GM18526 (cell line): Measurements from ENCODE around the gene CD44.

ENCODE experiments used
- POLR2A ChIP-seq: IDR thresholded peaks from 3 replicates; pipeline ENCODE4 v1.6.1; 2011; ENCODE audit not compliant: insufficient read length; ENCODE audit errors: extremely low read depth

The CD44 gene

DNA sequence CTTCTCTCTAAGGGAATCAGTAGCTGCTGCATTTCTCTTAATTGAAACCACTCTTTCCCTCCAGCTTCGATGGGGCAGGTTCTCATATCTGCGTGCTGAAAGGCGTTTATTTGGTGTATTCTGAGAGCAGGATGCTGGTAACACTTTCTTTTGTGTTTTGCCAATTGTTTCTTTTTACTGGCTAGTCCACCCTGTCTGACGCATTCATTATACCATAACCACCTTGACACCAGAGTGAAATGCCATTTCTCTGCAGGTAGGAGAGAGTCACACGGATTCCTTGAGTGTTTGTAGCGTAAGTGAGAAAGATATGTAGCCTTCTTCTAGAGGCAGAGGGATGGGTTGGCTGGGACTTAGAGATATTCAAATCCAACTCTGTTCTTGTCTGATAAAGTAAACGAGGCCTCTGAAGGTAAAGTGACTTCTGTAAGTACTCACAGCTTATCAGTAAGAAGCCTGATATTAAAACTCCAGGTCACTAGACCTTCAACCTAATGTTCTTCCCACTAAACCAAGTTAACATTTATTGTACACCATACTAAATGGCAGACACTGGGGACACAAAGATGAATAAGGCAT lies 21.4 kb downstream of the CD44 start:
- TF ChIP-seq POLR2A = no peak

DNA sequence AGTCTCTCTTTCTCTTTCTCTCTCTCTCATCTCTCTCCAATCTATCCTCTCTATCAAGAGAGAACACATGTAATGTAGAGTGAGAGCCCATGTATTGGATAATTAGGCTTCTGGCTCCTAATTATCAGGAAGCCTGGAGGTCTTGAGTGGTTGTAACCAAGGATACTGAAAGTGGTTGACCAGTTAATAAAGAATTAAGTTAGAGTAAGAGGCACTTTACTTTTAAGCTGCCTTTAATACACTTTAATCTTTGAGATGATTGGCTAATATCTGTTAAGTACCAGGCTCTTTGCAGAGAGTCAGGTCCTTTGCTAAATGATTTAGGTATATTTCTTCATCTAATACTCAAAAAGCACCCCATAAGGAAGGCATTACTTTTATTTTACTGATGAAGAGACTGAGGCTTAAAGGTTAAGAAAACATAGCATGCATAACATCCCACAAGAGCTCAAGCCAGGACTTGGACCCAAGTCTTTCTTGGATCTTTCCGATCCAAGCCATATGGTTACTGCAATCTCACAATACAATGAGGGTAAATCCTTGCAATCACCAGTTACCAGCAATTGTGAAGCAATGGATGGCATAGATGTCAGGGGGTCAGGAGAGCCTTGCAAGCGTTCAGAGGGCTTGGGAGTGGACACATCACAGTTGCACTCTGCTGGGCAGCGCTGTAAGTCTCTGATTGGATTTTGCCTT lies 22.1 kb downstream of the CD44 start:
- no peak for TF ChIP-seq POLR2A

DNA sequence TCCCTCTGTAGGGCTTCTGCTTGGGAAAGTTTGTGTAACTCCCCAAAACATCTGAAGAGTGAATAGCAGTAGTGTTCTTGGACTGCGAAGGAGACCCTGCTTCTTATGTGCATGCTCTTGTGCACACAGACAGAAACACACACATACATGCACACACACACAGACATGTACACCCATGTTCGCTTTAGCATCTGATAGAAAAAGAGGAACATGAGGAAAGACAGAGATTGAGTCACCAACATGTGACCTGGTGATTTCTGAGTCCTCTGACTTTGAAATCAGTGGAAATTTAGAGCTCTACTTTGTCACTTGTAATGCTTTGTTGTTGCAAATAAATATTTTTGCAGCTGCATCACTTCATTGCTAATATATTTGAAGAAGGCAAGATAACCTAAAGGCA lies 23.8 kb downstream of the CD44 start:
- TF ChIP-seq POLR2A = no peak

DNA sequence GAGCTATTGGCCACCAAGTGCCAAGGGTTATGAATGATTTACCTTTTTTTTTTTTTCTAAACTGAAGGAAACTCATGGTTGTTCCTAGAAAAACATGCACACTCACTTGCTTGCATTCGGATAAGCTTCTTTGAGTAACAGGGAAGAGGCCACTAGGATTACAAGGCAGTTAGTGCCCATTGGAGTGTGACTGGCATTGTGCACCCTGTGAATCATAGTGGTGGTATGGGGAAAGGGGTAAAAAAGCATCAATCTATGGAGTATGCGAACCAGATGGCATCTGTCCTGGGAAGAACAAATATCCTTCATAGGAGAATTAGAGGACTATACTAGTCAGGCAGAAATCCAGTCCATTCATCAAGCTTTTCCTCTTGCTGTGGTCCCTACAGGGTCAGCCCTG lies 24.2 kb downstream of the CD44 start:
- TF ChIP-seq POLR2A = no peak

DNA sequence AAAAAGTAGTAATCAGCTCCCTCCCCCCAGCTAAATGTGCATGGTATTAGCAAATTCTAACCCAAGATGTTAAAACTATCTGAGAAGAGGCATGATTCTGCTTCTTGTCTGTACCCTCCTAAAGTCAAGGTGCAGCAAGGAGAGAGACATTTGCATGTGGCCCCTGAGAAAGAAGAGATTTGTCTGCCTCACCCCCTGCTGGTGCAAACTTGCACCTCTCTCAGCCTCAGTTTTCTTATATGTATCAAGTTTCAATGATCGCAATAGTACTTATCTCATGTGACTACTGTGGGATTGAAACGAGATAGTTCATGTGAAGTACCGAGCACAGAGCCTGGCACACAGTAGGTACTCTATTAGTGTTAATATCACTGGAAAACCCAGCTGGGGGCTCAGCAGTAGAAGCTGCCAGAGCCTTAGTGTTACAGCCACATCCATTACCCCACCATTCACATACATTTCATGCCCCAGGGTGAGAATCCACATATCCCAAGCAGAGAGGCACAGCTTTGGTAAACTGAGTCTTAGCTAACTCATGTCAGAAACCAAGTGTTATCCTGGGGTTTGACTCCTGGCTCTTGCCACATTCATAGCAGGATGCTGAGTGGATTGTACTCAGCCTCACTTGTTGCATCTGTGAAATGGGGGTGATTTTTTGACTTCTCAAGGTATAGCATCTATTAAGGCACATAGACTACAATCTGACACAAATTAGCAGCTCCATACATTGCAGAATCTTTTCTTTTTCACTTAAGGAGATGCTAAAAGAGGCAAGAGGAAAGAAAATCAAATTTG lies 24.9 kb downstream of the CD44 start:
- TF ChIP-seq POLR2A = no peak

DNA sequence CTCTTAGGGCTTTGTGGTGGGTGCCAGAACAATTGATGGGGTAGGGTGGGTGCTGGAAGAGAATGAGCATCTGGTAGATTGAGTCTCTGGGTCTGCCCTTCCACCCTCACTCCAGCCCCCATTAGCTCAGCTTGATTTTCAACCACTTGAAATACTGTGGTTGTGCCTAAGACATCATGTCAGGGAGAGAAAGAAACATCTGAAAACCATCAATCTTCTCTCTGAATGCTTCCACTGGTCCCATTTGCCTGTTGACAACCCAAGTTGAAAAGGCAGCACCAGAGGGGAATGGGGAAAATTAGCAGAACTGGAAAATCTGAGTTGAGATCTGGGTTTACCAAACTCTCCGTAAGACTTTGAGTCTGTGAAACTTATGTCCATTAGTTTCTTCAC lies 26.1 kb downstream of the CD44 start:
- no peak for TF ChIP-seq POLR2A

DNA sequence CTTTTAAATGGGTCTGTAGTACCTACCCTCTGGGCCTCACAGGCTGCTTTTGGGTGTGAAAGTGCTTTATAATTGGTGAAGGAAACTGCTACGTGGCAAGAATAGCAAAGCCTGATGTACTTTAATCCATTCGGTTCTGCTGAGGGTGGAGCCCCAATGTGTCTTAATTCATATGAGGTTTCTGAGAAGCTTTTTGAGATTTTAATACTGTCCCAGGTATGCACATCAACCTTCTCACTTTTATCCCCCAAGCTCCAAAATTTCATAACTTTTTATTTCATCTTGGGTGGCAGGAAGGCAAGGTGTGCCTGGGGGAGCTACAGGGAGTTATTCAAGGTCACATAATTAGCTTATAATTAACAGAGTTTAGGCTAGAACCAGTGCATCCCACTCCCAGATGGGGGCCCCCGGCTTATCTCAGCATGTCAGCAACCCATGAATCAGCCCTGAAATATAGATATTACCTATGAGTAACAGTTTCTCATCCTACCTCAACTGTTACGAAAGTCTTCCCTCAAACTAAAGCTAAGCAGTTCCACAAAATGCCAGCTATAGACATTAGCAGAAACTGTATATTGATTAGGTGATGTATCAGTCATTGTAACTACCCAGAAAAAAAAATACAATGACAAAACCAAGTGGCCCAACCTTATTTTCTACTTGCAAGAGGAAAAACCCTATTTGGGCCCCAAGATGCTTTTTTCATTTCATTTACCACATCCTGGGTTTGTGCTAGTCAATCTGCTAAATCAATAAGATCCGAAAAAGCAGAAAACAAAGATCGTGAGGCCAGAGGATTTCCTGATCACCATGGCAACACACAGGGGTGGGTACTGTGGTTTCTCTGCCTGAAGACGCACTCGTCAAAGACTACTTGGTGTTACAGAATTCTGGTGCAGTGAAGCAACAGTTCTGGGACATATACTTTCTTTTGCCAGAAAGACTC lies 26.7 kb downstream of the CD44 start:
- no peak for TF ChIP-seq POLR2A

DNA sequence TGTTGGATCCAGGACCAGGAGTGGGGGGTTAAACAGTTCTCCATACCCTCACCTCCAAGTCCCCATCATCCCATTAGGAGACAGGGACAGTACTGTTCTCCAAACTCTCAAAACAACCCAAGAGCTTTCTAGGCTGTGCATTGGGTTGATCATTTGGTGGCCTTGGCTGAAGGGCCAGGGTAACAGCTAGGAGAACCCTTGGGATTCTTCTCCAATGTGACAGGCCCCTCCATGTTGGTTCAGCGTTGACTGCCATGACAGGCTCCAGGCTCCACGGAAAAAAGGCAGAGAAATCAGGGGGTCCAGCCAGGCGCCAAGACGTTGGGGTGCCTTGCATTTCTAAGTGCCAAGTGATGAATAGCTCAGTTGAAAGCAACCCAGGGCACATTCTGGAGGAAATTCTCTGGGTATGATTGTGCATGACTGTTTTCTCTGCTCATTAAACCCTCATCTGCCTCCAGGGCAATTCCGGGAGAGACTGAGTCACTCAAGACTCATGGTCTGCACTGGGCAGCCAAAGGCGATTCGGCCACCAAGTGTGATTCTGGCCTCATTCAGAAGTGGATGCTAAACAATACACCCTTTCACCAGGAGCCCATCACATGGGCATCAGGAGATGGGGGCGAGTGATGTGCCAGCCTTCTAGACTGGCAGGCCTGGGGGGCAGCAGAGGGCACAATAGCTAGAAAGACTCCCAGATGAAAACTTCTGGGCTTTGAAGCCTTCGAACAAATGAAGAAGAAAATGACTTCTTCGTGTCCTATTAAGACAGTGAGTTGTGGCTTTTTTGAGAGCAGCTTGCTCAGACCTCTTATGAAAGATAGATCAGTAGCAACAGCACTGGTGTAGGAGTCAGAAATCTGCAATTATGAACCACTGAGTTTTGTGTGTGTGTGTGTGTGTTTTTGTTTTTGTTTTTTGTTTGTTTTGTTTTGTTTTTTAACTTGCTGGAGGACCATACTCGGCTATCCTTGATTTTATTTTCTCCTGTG lies 27.7 kb downstream of the CD44 start:
- TF ChIP-seq POLR2A = no peak

DNA sequence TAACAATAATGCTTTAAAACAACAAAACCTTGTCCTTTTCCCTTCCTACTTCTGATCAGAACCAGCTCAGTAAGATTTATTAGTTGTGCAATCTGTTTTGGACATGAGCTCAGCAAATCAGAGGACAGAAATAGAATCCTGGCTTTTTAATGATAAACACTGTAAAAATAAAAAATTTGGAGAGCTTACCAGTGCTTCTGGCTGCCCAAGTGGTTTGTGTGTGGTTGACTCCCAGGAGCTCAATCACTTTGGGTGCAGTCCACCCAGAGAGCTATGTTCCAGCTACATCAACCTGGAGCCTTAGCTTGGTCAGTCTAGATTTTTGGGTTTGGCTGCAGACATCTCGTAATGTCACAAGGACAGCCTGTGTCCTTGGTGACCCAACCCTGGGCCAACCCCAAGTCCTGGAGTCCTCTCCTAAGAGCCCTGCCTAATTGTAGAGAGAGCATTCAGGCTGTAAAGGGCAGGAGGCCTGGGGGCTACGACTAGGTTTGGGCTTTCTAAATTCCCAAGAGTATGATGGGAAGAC lies 28.5 kb downstream of the CD44 start:
- no peak for TF ChIP-seq POLR2A

DNA sequence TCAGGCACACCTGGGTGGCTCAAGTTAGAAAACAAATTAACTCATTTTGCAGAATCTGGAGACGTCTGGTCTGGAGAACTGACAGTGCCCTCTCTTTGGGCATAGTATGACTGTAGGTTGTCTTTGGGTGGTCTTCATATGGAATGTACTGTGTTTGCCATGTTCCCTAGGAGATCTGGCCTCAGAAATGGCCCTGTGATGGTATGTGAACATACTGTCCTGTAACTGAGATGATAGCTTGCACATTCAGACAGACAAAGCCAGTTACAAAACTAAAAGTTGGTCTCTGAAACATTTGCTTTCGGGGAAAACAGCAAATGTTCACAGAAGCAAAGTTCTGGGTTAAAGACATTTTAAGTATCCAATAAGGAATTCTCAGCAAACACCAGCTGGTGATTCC lies 29.7 kb downstream of the CD44 start:
- TF ChIP-seq POLR2A = no peak

DNA sequence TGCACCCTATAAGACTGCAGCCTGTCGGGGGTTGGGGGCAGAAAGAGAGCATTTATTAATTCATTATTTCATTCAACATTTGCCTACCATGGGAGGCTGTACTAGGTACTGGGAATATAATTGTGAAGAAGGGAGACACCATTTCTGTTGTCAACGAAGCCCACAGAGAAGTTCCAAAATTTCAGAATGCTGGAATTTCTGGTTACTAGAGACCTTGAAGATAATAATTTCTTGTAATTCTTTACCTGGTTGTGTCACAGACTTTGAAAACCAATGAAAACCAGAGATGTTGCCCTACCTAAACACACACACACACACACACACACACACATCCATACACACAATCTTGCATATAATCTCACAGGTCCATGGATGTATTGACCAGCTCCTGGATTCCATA lies 30.1 kb downstream of the CD44 start:
- TF ChIP-seq POLR2A = no peak

DNA sequence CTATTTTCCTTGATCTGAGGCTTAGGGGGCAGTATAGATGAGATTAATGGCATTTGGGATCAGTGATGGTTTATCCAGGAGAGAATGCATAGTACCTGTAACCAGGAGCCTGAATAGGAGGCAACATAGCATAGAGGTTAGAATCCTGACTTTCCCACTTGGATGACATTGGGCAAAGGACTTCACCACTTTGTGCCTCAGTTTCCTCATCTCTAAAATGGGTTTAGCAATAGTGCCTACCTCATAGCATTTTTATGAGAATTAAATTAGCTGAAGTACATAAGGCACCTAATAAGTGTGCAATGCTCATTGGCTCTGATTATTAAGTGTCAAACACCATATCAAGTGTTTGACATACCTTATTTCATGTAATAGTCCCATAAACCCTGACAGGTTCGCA lies 30.8 kb downstream of the CD44 start:
- TF ChIP-seq POLR2A = no peak

DNA sequence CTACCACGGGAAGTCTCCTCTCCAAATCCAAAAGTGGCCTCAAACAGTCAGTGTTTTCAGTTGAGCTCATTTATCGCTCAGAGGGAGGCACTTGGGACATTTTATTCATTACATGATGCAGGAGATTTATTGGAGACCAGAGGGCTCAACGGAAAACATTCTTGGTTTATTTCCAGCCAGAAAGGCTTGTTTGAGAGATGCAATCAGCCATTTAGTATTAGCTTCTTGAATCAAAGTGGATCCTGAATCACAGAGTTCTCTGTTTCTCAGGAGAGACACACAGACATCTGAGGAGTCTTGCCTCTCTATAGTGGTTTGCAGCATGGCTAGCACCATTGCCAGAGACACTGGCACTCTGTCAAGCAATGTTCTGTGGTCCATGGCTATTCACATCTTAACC lies 31.5 kb downstream of the CD44 start:
- no peak for TF ChIP-seq POLR2A

DNA sequence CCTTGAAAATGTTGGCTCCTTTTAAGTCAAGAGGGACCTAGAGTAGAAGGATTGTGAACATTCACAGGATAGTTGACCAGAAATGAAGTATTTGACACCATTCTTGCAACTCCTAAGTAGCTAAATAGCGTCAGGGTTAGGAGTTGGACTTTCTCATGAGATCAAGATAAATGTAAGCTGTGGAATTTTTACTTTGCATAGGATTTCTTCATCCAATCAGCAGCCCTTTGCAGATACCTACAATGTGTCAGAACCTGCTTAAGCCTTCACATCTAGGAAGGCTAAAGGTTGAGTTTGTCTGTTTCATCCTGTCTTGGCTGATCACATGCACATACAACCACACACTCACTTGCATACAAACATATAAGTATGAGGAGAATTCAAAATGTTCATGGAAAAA lies 32.3 kb downstream of the CD44 start:
- no peak for TF ChIP-seq POLR2A
